Activated T-cell treated with anti-CD3 and anti-CD28 coated beads, Interleukin-2, amount 50 U/mL, for 24 hours (primary cell): ENCODE results near the gene ATP13A3.

Experiments used
- DNase-seq: peaks from one replicate; pipeline ENCODE4 v3.0.0-alpha.2; 2020
- H3K27ac Mint-ChIP-seq: 2 replicates; pipeline ENCODE4 v1.8.0; 2020; ENCODE audit warnings: mild to moderate bottlenecking, mixed read lengths
- H3K27me3 Mint-ChIP-seq: 2 replicates; pipeline ENCODE4 v1.8.0; 2020; ENCODE audit warnings: mixed read lengths
- H3K36me3 Mint-ChIP-seq: 2 replicates; pipeline ENCODE4 v1.8.0; 2020; ENCODE audit warnings: low read depth, mixed read lengths
- H3K4me1 Mint-ChIP-seq: 2 replicates; pipeline ENCODE4 v1.8.0; 2020; ENCODE audit warnings: low read depth, mixed read lengths
- H3K4me3 Mint-ChIP-seq: 2 replicates; pipeline ENCODE4 v1.8.0; 2020; ENCODE audit warnings: mild to moderate bottlenecking, moderate library complexity, mixed read lengths
- H3K9me3 Mint-ChIP-seq: 2 replicates; pipeline ENCODE4 v1.8.0; 2020; ENCODE audit warnings: mixed read lengths

Gene ATP13A3

GRCh38 chr3:194455481-194455880 lies 31.3 kb downstream of the ATP13A3 start:
- Mint-ChIP-seq H3K27ac (no peak overlapping the region), H3K4me3 (no peak overlapping the region), H3K27me3 (no peaks in the 10 kb centered on the region), H3K9me3 (no peaks in the 10 kb centered on the region), H3K36me3 (peaks cover 93% of the 10 kb centered on the region), H3K4me1 (no peaks in the 10 kb centered on the region)
- DNase-seq: no peak

GRCh38 chr3:194450341-194450740 lies 36.5 kb downstream of the ATP13A3 start:
- Mint-ChIP-seq H3K27ac (no peak overlapping the region), H3K27me3 (no peaks in the 10 kb centered on the region), H3K36me3 (peaks cover 98% of the 10 kb centered on the region), H3K4me3 (no peak overlapping the region), H3K9me3 (no peaks in the 10 kb centered on the region), H3K4me1 (peaks cover 3% of the 10 kb centered on the region)
- DNase-seq: no peak

GRCh38 chr3:194449913-194450312 lies 36.9 kb downstream of the ATP13A3 start:
- Mint-ChIP-seq H3K4me1 (peaks cover 3% of the 10 kb centered on the region), H3K36me3 (peaks cover 98% of the 10 kb centered on the region), H3K27me3 (no peaks in the 10 kb centered on the region), H3K9me3 (no peaks in the 10 kb centered on the region), H3K27ac (no peak overlapping the region), H3K4me3 (no peak overlapping the region)
- no peak for DNase-seq

- Mint-ChIP-seq H3K27me3 (no peaks in the 10 kb centered on the region), H3K4me3 (no peak overlapping the region), H3K9me3 (no peaks in the 10 kb centered on the region), H3K4me1 (peaks cover 9% of the 10 kb centered on the region), H3K36me3 (peaks cover 95% of the 10 kb centered on the region), H3K27ac (no peak overlapping the region)
- no peak for DNase-seq
Observed at GRCh38 chr3:194447657-194448056, 39.1 kb downstream of the ATP13A3 start.

GRCh38 chr3:194447161-194447560 lies 39.6 kb downstream of the ATP13A3 start:
- H3K27me3 Mint-ChIP-seq: no peaks in the 10 kb centered on the region
- H3K36me3 Mint-ChIP-seq: peaks cover 96% of the 10 kb centered on the region
- H3K4me1 Mint-ChIP-seq: peaks cover 9% of the 10 kb centered on the region
- H3K9me3 Mint-ChIP-seq: no peaks in the 10 kb centered on the region
- H3K4me3 Mint-ChIP-seq: no peak overlapping the region
- H3K27ac Mint-ChIP-seq: peak overlapping the region; percentile 38
- no peak for DNase-seq

GRCh38 chr3:194446754-194447153 lies 40.0 kb downstream of the ATP13A3 start:
- no peak overlapping the region for H3K4me3 Mint-ChIP-seq
- peaks cover 96% of the 10 kb centered on the region for H3K36me3 Mint-ChIP-seq
- H3K9me3 Mint-ChIP-seq: no peaks in the 10 kb centered on the region
- H3K27ac Mint-ChIP-seq: no peak overlapping the region
- DNase-seq: no peak
- H3K4me1 Mint-ChIP-seq: peaks cover 9% of the 10 kb centered on the region
- no peaks in the 10 kb centered on the region for H3K27me3 Mint-ChIP-seq

- DNase-seq: no peak
- Mint-ChIP-seq H3K27me3 (no peaks in the 10 kb centered on the region), H3K27ac (no peak overlapping the region), H3K36me3 (peaks cover 96% of the 10 kb centered on the region), H3K4me1 (peaks cover 9% of the 10 kb centered on the region), H3K9me3 (no peaks in the 10 kb centered on the region), H3K4me3 (no peak overlapping the region)
Observed at GRCh38 chr3:194446172-194446571, 40.6 kb downstream of the ATP13A3 start.

- DNase-seq: no peak
- Mint-ChIP-seq H3K4me3 (no peak overlapping the region), H3K4me1 (peaks cover 9% of the 10 kb centered on the region), H3K27ac (no peak overlapping the region), H3K36me3 (peaks cover 97% of the 10 kb centered on the region), H3K27me3 (no peaks in the 10 kb centered on the region), H3K9me3 (no peaks in the 10 kb centered on the region)
Observed at GRCh38 chr3:194443901-194444300, 42.9 kb downstream of the ATP13A3 start.

GRCh38 chr3:194440756-194441155 lies 46.0 kb downstream of the ATP13A3 start:
- no peak overlapping the region for H3K4me3 Mint-ChIP-seq
- H3K9me3 Mint-ChIP-seq: no peaks in the 10 kb centered on the region
- H3K4me1 Mint-ChIP-seq: peaks cover 14% of the 10 kb centered on the region
- peaks cover 95% of the 10 kb centered on the region for H3K36me3 Mint-ChIP-seq
- H3K27me3 Mint-ChIP-seq: no peaks in the 10 kb centered on the region
- no peak for DNase-seq
- H3K27ac Mint-ChIP-seq: no peak overlapping the region

- no peak overlapping the region for H3K27ac Mint-ChIP-seq
- no peak for DNase-seq
- no peaks in the 10 kb centered on the region for H3K9me3 Mint-ChIP-seq
- peaks cover 14% of the 10 kb centered on the region for H3K4me1 Mint-ChIP-seq
- peaks cover 95% of the 10 kb centered on the region for H3K36me3 Mint-ChIP-seq
- H3K4me3 Mint-ChIP-seq: no peak overlapping the region
- no peaks in the 10 kb centered on the region for H3K27me3 Mint-ChIP-seq
Observed at GRCh38 chr3:194439881-194440550, 46.8 kb downstream of the ATP13A3 start.

GRCh38 chr3:194434503-194434902 lies 52.3 kb downstream of the ATP13A3 start:
- Mint-ChIP-seq H3K27ac (no peak overlapping the region), H3K9me3 (no peaks in the 10 kb centered on the region), H3K36me3 (peaks cover 95% of the 10 kb centered on the region), H3K4me1 (peaks cover 8% of the 10 kb centered on the region), H3K27me3 (no peaks in the 10 kb centered on the region), H3K4me3 (no peak overlapping the region)
- no peak for DNase-seq

- H3K36me3 Mint-ChIP-seq: peaks cover 93% of the 10 kb centered on the region
- H3K9me3 Mint-ChIP-seq: no peaks in the 10 kb centered on the region
- H3K4me1 Mint-ChIP-seq: peaks cover 5% of the 10 kb centered on the region
- no peak overlapping the region for H3K4me3 Mint-ChIP-seq
- H3K27me3 Mint-ChIP-seq: no peaks in the 10 kb centered on the region
- DNase-seq: no peak
- H3K27ac Mint-ChIP-seq: no peak overlapping the region
Observed at GRCh38 chr3:194431554-194431953, 55.2 kb downstream of the ATP13A3 start.

GRCh38 chr3:194425399-194425798 lies 61.4 kb downstream of the ATP13A3 start:
- H3K27ac Mint-ChIP-seq: no peak overlapping the region
- H3K9me3 Mint-ChIP-seq: no peaks in the 10 kb centered on the region
- H3K36me3 Mint-ChIP-seq: peaks cover 89% of the 10 kb centered on the region

GRCh38 chr3:194424953-194425352 lies 61.8 kb downstream of the ATP13A3 start:
- DNase-seq: no peak
- H3K4me1 Mint-ChIP-seq: no peaks in the 10 kb centered on the region
- peaks cover 89% of the 10 kb centered on the region for H3K36me3 Mint-ChIP-seq
- no peaks in the 10 kb centered on the region for H3K9me3 Mint-ChIP-seq
- H3K27me3 Mint-ChIP-seq: no peaks in the 10 kb centered on the region
- H3K27ac Mint-ChIP-seq: no peak overlapping the region
- no peak overlapping the region for H3K4me3 Mint-ChIP-seq

More at GRCh38 chr3:194425399-194425798, 61.4 kb downstream of the ATP13A3 start:
- Mint-ChIP-seq H3K4me1 (no peaks in the 10 kb centered on the region), H3K4me3 (no peak overlapping the region), H3K27me3 (no peaks in the 10 kb centered on the region)
- no peak for DNase-seq

GRCh38 chr3:194424373-194424772 lies 62.4 kb downstream of the ATP13A3 start:
- H3K27ac Mint-ChIP-seq: no peak overlapping the region
- no peaks in the 10 kb centered on the region for H3K4me1 Mint-ChIP-seq
- no peaks in the 10 kb centered on the region for H3K27me3 Mint-ChIP-seq
- H3K4me3 Mint-ChIP-seq: no peak overlapping the region
- peaks cover 87% of the 10 kb centered on the region for H3K36me3 Mint-ChIP-seq
- no peaks in the 10 kb centered on the region for H3K9me3 Mint-ChIP-seq
- DNase-seq: no peak

- Mint-ChIP-seq H3K27ac (no peak overlapping the region), H3K4me1 (no peaks in the 10 kb centered on the region), H3K9me3 (no peaks in the 10 kb centered on the region), H3K27me3 (no peaks in the 10 kb centered on the region), H3K4me3 (no peak overlapping the region), H3K36me3 (peaks cover 88% of the 10 kb centered on the region)
- no peak for DNase-seq
Observed at GRCh38 chr3:194423317-194423716, 63.5 kb downstream of the ATP13A3 start.
